ENCODE results near the gene PLPP7. TPM values are rescaled to one million over a fixed set of nuclear protein-coding genes. Genes with fewer than 3 reads are reported as not detected.

The PLPP7 gene
- polyA plus RNA-seq, 1 donor (not counting 4 experiments of a cell fraction or from before 2014, with no cell fraction given) = not detected

GRCh38 chr9:131273146-131273855 is 16.2 kb upstream of the PLPP7 start:
- DNase-seq (ENCODE audit: low read depth, low spot score) (no peak), FAIRE-seq (no peak)
- no peak overlapping the region for H3K4me2 ChIP-seq (ENCODE audit: control insufficient read depth, extremely low read depth, insufficient read depth, low read depth, low read length)
- no peak for TF ChIP-seq CTCF (optimal IDR thresholded peaks at IDR 0.05 in 1 of 3, IDR thresholded peaks at IDR 0.05 in 1 of 3, conservative IDR thresholded peaks at IDR 0.05 in 1 of 3; ENCODE audit: extremely low read depth in 1 of 3, insufficient read depth in 2 of 3, low read length in 3 of 3)
- TF ChIP-seq EZH2 (IDR thresholded peaks at IDR 0.05; ENCODE audit: low read length) = no peak
- no peaks in the 10 kb centered on the region for H3K9me3 ChIP-seq (ENCODE audit: control insufficient read depth, low read depth, low read length)
- H2AFZ ChIP-seq (ENCODE audit: control insufficient read depth, low read length) = no peak overlapping the region
- no peak overlapping the region for H3K9ac ChIP-seq (ENCODE audit: control insufficient read depth, extremely low read depth, insufficient read depth, low read length)
- no peaks in the 10 kb centered on the region for H4K20me1 ChIP-seq (ENCODE audit: control insufficient read depth, extremely low read depth, insufficient read depth, low read length)
- no peaks in the 10 kb centered on the region for H3K4me1 ChIP-seq (ENCODE audit: control insufficient read depth, extremely low read depth, insufficient read depth, low read length)
- dilution Hi-C loops (cut with MboI; ENCODE audit: extremely low pct_ligation_motif_present, low sequenced_read_pairs) = no loop called here
- H3K9me1 ChIP-seq (ENCODE audit: control insufficient read depth, extremely low read depth, insufficient read depth, low read length) = no peaks in the 10 kb centered on the region
- H3K27me3 ChIP-seq (ENCODE audit: control insufficient read depth, extremely low read depth, insufficient read depth, low read length) = peaks cover 23% of the 10 kb centered on the region
- H3K27ac ChIP-seq (ENCODE audit: control insufficient read depth, insufficient read depth, low read length) = no peak overlapping the region
- H3K36me3 ChIP-seq (ENCODE audit: control insufficient read depth in 2 of 2, extremely low read depth in 1 of 2, insufficient read depth in 2 of 2, low read length in 2 of 2) = no peaks in the 10 kb centered on the region
- H3K4me3 ChIP-seq (ENCODE audit: control insufficient read depth in 2 of 3, extremely low read depth in 1 of 3, insufficient read depth in 2 of 3, low read depth in 1 of 3, low read length in 3 of 3) = no peak overlapping the region
- no peaks in the 10 kb centered on the region for H3K79me2 ChIP-seq (ENCODE audit: control insufficient read depth, insufficient read depth, low read length)

- Histone ChIP-seq H3K4me2 (ENCODE audit: control insufficient read depth, extremely low read depth, insufficient read depth, low read depth, low read length) (no peak overlapping the region), H3K4me1 (ENCODE audit: control insufficient read depth, extremely low read depth, insufficient read depth, low read length) (no peaks in the 10 kb centered on the region), H4K20me1 (ENCODE audit: control insufficient read depth, extremely low read depth, insufficient read depth, low read length) (no peaks in the 10 kb centered on the region), H3K36me3 (ENCODE audit: control insufficient read depth in 2 of 2, extremely low read depth in 1 of 2, insufficient read depth in 2 of 2, low read length in 2 of 2) (no peaks in the 10 kb centered on the region), H3K27me3 (ENCODE audit: control insufficient read depth, extremely low read depth, insufficient read depth, low read length) (peaks cover 28% of the 10 kb centered on the region), H3K79me2 (ENCODE audit: control insufficient read depth, insufficient read depth, low read length) (no peaks in the 10 kb centered on the region), H3K9me3 (ENCODE audit: control insufficient read depth, low read depth, low read length) (no peaks in the 10 kb centered on the region), H3K4me3 (ENCODE audit: control insufficient read depth in 2 of 3, extremely low read depth in 1 of 3, insufficient read depth in 2 of 3, low read depth in 1 of 3, low read length in 3 of 3) (no peak overlapping the region), H3K9me1 (ENCODE audit: control insufficient read depth, extremely low read depth, insufficient read depth, low read length) (no peaks in the 10 kb centered on the region), H2AFZ (ENCODE audit: control insufficient read depth, low read length) (no peak overlapping the region), H3K27ac (ENCODE audit: control insufficient read depth, insufficient read depth, low read length) (no peak overlapping the region), H3K9ac (ENCODE audit: control insufficient read depth, extremely low read depth, insufficient read depth, low read length) (no peak overlapping the region)
- FAIRE-seq (no peak), DNase-seq (ENCODE audit: low read depth, low spot score) (no peak)
- dilution Hi-C loops (cut with MboI; ENCODE audit: extremely low pct_ligation_motif_present, low sequenced_read_pairs) = no loop called here
- TF ChIP-seq CTCF (optimal IDR thresholded peaks at IDR 0.05 in 1 of 3, IDR thresholded peaks at IDR 0.05 in 1 of 3, conservative IDR thresholded peaks at IDR 0.05 in 1 of 3; ENCODE audit: extremely low read depth in 1 of 3, insufficient read depth in 2 of 3, low read length in 3 of 3) (no peak), EZH2 (IDR thresholded peaks at IDR 0.05; ENCODE audit: low read length) (no peak)
Measured at GRCh38 chr9:131273856-131274673, 15.5 kb upstream of the PLPP7 start.

Data from keratinocyte (primary cell).